Dermis microvascular lymphatic vessel endothelial cell (primary cell): ENCODE measurements around the gene CHAF1A. TPM values are rescaled to one million over a fixed set of nuclear protein-coding genes. Genes with fewer than 3 reads are reported as not detected.

Experiments
- DNase-seq, 2 donors: peaks; one replicate each; pipeline versions ENCODE4 v3.0.0 to v3.0.0-alpha.2; 2010; ENCODE audit warnings: low read depth in 2 of 2
- total RNA-seq: library from RNA; depleted of rRNA; stranded (reverse); fragments of >200 nt; gene quantifications from 2 replicates; pipeline ENCODE4 v1.2.1, GENCODE V29; 2014

CHAF1A gene
- 8.7 and 11.6 TPM in 2 replicates for total RNA-seq

- peak; percentile 100 for DNase-seq
Measured at GRCh38 chr19:4402171-4403004, at the start of gene CHAF1A. Gene CHAF1A (plus strand): TSS chr19:4402640. CDS start chr19:4402763, 123 bp downstream.

GRCh38 chr19:4352701-4353121 is 49.7 kb upstream of the CHAF1A start:
- DNase-seq = peak; percentile 59 to 75

- DNase-seq = no peak
Measured at GRCh38 chr19:4354282-4354681, 48.2 kb upstream of the CHAF1A start.

- DNase-seq = no peak
Measured at GRCh38 chr19:4354897-4355296, 47.5 kb upstream of the CHAF1A start.

- no peak for DNase-seq
Measured at GRCh38 chr19:4357095-4357797, 45.2 kb upstream of the CHAF1A start.

GRCh38 chr19:4357921-4358326 is 44.5 kb upstream of the CHAF1A start:
- no peak for DNase-seq

- DNase-seq = no peak
Measured at GRCh38 chr19:4358709-4359626, 43.5 kb upstream of the CHAF1A start.

GRCh38 chr19:4359627-4360000 is 42.8 kb upstream of the CHAF1A start:
- no peak for DNase-seq

GRCh38 chr19:4360081-4360569 is 42.3 kb upstream of the CHAF1A start:
- no peak for DNase-seq

GRCh38 chr19:4360641-4361151 is 41.7 kb upstream of the CHAF1A start:
- no peak for DNase-seq

- no peak for DNase-seq
Measured at GRCh38 chr19:4361152-4362046, 41.0 kb upstream of the CHAF1A start.

GRCh38 chr19:4362101-4362828 is 40.2 kb upstream of the CHAF1A start:
- no peak for DNase-seq

- DNase-seq = no peak
Measured at GRCh38 chr19:4362831-4363545, 39.5 kb upstream of the CHAF1A start.

GRCh38 chr19:4363571-4364304 is 38.7 kb upstream of the CHAF1A start:
- no peak for DNase-seq

GRCh38 chr19:4365341-4365740 is 37.1 kb upstream of the CHAF1A start:
- DNase-seq = no peak

GRCh38 chr19:4365791-4366665 is 36.4 kb upstream of the CHAF1A start:
- DNase-seq = no peak

GRCh38 chr19:4366666-4367335 is 35.6 kb upstream of the CHAF1A start:
- DNase-seq = no peak
